Natural killer cell (primary cell): ENCODE data around the gene AIP. TPM values are rescaled to one million over a fixed set of nuclear protein-coding genes. Genes with fewer than 3 reads are reported as not detected.

Source experiments
- ATAC-seq, 3 donors: fragments of 150-1000 bp in 2 of 3; fragments of 200-7000 bp in 1 of 3; cut with Tn5 transposase; 1 replicate in 1 of 3; 2 replicates in 2 of 3; pipeline ENCODE4 v1.10.0; 2021; ENCODE audit warnings: mild to moderate bottlenecking in 2 of 3, moderate library complexity in 2 of 3
- DNase-seq, 2 donors: peaks; one replicate each; pipeline versions ENCODE4 v3.0.0 to v3.0.0-alpha.2; 2013 to 2021; ENCODE audit warnings: mixed read lengths in 1 of 2
- H3K27ac ChIP-seq: one replicate; pipeline ENCODE4 v1.5.1; 2013; ENCODE audit warnings: mild to moderate bottlenecking, low read length
- H3K27me3 ChIP-seq: one replicate; pipeline ENCODE4 v1.6.1; 2013; ENCODE audit warnings: low read length; ENCODE audit not compliant: control insufficient read depth, insufficient read depth
- H3K36me3 ChIP-seq: one replicate; pipeline ENCODE4 v1.6.1; 2013; ENCODE audit warnings: low read length; ENCODE audit not compliant: control insufficient read depth, insufficient read depth
- H3K4me1 ChIP-seq: one replicate; pipeline ENCODE4 v1.6.1; 2013; ENCODE audit warnings: low read length; ENCODE audit not compliant: control insufficient read depth, insufficient read depth
- H3K4me3 ChIP-seq: one replicate; pipeline ENCODE4 v1.5.1; 2013; ENCODE audit warnings: low read length
- H3K9me3 ChIP-seq: one replicate; pipeline ENCODE4 v1.6.1; 2013; ENCODE audit warnings: low read length; ENCODE audit not compliant: control insufficient read depth, insufficient read depth
- H3K27ac Mint-ChIP-seq, 2 donors: one replicate each; pipeline ENCODE4 v1.8.0; 2022; ENCODE audit warnings: mild to moderate bottlenecking in 2 of 2, mixed read lengths in 2 of 2, moderate library complexity in 1 of 2
- H3K27me3 Mint-ChIP-seq, 2 donors: one replicate each; pipeline ENCODE4 v1.8.0; 2022; ENCODE audit warnings: low read depth in 2 of 2, mixed read lengths in 2 of 2
- H3K36me3 Mint-ChIP-seq: one replicate; pipeline ENCODE4 v1.8.0; 2022; ENCODE audit warnings: mixed read lengths
- H3K4me1 Mint-ChIP-seq, 2 donors: one replicate each; pipeline ENCODE4 v1.8.0; 2022; ENCODE audit warnings: mixed read lengths in 2 of 2
- H3K4me3 Mint-ChIP-seq: one replicate; pipeline ENCODE4 v1.8.0; 2022; ENCODE audit warnings: mild to moderate bottlenecking, moderate library complexity, mixed read lengths
- H3K9me3 Mint-ChIP-seq, 2 donors: one replicate each; pipeline ENCODE4 v1.8.0; 2022; ENCODE audit warnings: mixed read lengths in 2 of 2
- CTCF ChIP-seq: fragments of 200-600 bp; IDR thresholded peaks from one replicate; pipeline ENCODE4 v1.8.0; 2022; ENCODE audit warnings: antibody characterized with exemption
- WGBS: methylation state at CpG from one replicate; pipeline ENCODE4 v1.1.7; 2013; ENCODE audit warnings: missing lambda C conversion rate; ENCODE audit not compliant: insufficient coverage; 5-methylcytosine and 5-hydroxymethylcytosine counted together
- intact Hi-C: fragments of 100-400 bp; cut with micrococcal nuclease; formaldehyde crosslinking; loops from one replicate; pipeline ENCODE4 v1.14.2; 2022
- total RNA-seq, 4 donors: library from RNA; stranded (reverse); fragments of 120-200 nt in 1 of 4; gene quantifications; one replicate each; pipeline versions ENCODE4 v1.2.3 to v1.2.4, GENCODE V29; 2013 to 2022

Gene AIP
- total RNA-seq, 3 donors from 2014 or later (not counting 1 experiment from before 2014, with no cell fraction given) = 93.3 to 113 (median 98.1) TPM

GRCh38 chr11:67455054-67455453 is 27.8 kb upstream of the AIP start, which contains the start of gene CABP4:
Gene CABP4 (plus strand): TSS chr11:67455354. CDS start chr11:67455424, 70 bp downstream.
- Mint-ChIP-seq H3K27ac (no peak within 1 kb of the TSS), H3K4me3 (no peak within 1 kb of the TSS)

GRCh38 chr11:67456068-67456705 is 26.6 kb upstream of the AIP start:
- H3K27ac Mint-ChIP-seq = no peak overlapping the region
- DNase-seq (no peak), ATAC-seq (no peak)
- peaks cover 0 to 10% of the 10 kb centered on the region in 2 donors for H3K4me1 Mint-ChIP-seq
- no peaks in the 10 kb centered on the region for H3K27me3 ChIP-seq
- WGBS = 94% methylated on average over 25 of the region's 25 CpGs
- intact Hi-C loops = no loop called here
- TF ChIP-seq CTCF = no peak
- H3K4me1 ChIP-seq = peaks cover 14% of the 10 kb centered on the region
- no peak overlapping the region for H3K4me3 ChIP-seq
- no peak overlapping the region for H3K27ac ChIP-seq
- no peaks in the 10 kb centered on the region for H3K36me3 Mint-ChIP-seq
- H3K9me3 ChIP-seq = no peaks in the 10 kb centered on the region
- H3K9me3 Mint-ChIP-seq = no peaks in the 10 kb centered on the region
- peaks cover 0 to 9% of the 10 kb centered on the region in 2 donors for H3K27me3 Mint-ChIP-seq
- no peaks in the 10 kb centered on the region for H3K36me3 ChIP-seq
- no peak overlapping the region for H3K4me3 Mint-ChIP-seq

More at GRCh38 chr11:67455054-67455453, 27.8 kb upstream of the AIP start, which contains the start of gene CABP4:
- Histone ChIP-seq H3K4me3 (no peak within 1 kb of the TSS), H3K9me3 (no peaks in the 10 kb centered on the region), H3K36me3 (no peaks in the 10 kb centered on the region), H3K4me1 (peaks cover 25% of the 10 kb centered on the region), H3K27ac (no peak within 1 kb of the TSS), H3K27me3 (no peaks in the 10 kb centered on the region)
- ATAC-seq (no peak), DNase-seq (no peak)
- peaks cover 0 to 9% of the 10 kb centered on the region in 2 donors for H3K27me3 Mint-ChIP-seq
- H3K9me3 Mint-ChIP-seq = no peaks in the 10 kb centered on the region
- no peak for TF ChIP-seq CTCF
- 90% methylated on average over 3 of the region's 3 CpGs for WGBS
- no peaks in the 10 kb centered on the region for H3K36me3 Mint-ChIP-seq
- intact Hi-C loops = no loop called here
- H3K4me1 Mint-ChIP-seq = peaks cover 0 to 12% of the 10 kb centered on the region in 2 donors

GRCh38 chr11:67457453-67457852 is 25.4 kb upstream of the AIP start:
- TF ChIP-seq CTCF = no peak
- Mint-ChIP-seq H3K27ac (no peak overlapping the region), H3K4me1 (peaks cover 0 to 5% of the 10 kb centered on the region in 2 donors), H3K9me3 (no peaks in the 10 kb centered on the region), H3K36me3 (no peaks in the 10 kb centered on the region), H3K4me3 (no peak overlapping the region), H3K27me3 (peaks cover 0 to 3% of the 10 kb centered on the region in 2 donors)
- H3K27me3 ChIP-seq = no peaks in the 10 kb centered on the region
- H3K36me3 ChIP-seq = no peaks in the 10 kb centered on the region
- WGBS = 93% methylated on average over 12 of the region's 12 CpGs
- ATAC-seq (no peak), DNase-seq (no peak)
- H3K9me3 ChIP-seq = no peaks in the 10 kb centered on the region
- intact Hi-C loops = no loop called here
- H3K27ac ChIP-seq = no peak overlapping the region
- H3K4me1 ChIP-seq = peaks cover 10% of the 10 kb centered on the region
- H3K4me3 ChIP-seq = no peak overlapping the region

DNA sequence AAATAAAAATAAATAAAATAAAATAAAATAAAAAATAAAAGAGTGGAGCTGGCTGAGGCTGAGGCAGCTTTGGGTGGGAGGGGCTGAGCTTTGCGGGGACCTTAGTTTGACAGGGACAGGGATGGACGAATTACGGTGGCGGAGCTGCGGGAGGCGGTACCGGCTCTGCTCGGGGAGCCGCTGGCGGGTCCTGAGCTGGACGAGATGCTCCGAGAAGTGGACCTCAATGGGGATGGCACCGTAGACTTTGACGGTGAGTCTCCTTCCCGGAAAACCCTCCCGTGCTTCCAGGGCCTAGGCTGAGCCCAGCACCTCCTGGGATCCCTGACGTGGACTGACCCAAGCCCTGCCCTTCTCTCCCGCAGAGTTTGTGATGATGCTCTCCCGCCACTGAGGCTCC is 24.6 kb upstream of the AIP start:
- no peaks in the 10 kb centered on the region for H3K36me3 ChIP-seq
- no peaks in the 10 kb centered on the region for H3K9me3 Mint-ChIP-seq
- peaks cover 0 to 3% of the 10 kb centered on the region in 2 donors for H3K27me3 Mint-ChIP-seq
- TF ChIP-seq CTCF = no peak
- H3K27me3 ChIP-seq = no peaks in the 10 kb centered on the region
- no peak for ATAC-seq
- H3K4me1 Mint-ChIP-seq = peaks cover 0 to 5% of the 10 kb centered on the region in 2 donors
- H3K9me3 ChIP-seq = no peaks in the 10 kb centered on the region
- H3K4me3 Mint-ChIP-seq = no peak overlapping the region
- WGBS = 96% methylated on average over 19 of the region's 19 CpGs
- no peak overlapping the region for H3K4me3 ChIP-seq
- H3K4me1 ChIP-seq = peaks cover 10% of the 10 kb centered on the region
- no peak overlapping the region for H3K27ac Mint-ChIP-seq
- intact Hi-C loops = no loop called here
- no peak overlapping the region for H3K27ac ChIP-seq
- H3K36me3 Mint-ChIP-seq = no peaks in the 10 kb centered on the region
- no peak for DNase-seq
